ENCODE measurements around the gene THADA. TPM values are rescaled to one million over a fixed set of nuclear protein-coding genes. Genes with fewer than 3 reads are reported as not detected.
A peak's percentile ranks its signal among the peaks of the same experiment; 100 is the strongest.
"Not testable (repeated sequence)": the region's sequence is repeated elsewhere in the genome, so short reads cannot be mapped to it uniquely, and the experiment has no call there.

The THADA gene
- total and polyA plus RNA-seq, 5 donors from 2014 or later = 19.1 to 52.9 (median 20.2) TPM

DNA sequence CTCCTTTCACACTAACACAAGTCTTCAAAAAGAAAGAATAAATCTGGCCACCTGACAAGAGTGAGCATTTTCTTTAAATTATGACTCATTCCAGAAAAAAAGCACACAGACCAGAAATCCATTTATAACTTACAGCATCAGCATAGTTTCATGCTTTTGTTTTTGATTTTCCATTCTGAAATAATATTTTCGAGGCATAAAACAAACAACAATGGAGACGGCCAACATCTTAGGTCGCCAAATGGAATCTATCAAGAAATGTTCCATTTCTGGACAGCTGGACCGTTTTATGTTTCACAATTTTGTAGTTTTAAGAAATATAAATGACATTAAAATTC, 204.0 kb downstream of the THADA start:
- no peak for DNase-seq
- no peaks in the 10 kb centered on the region for H3K27me3 Mint-ChIP-seq
- Histone ChIP-seq H3K27me3 (ENCODE audit: control insufficient read depth, insufficient read depth, low read length) (no peaks in the 10 kb centered on the region), H3K9me3 (ENCODE audit: control insufficient read depth in 2 of 2, low read length in 2 of 2) (no peaks in the 10 kb centered on the region), H3K4me3 (ENCODE audit: low read depth, low read length) (no peak overlapping the region), H3K4me1 (ENCODE audit: control insufficient read depth, insufficient read depth, low read length, poor library complexity, severe bottlenecking) (no peaks in the 10 kb centered on the region), H3K36me3 (ENCODE audit: control insufficient read depth, insufficient read depth, low read length) (peaks cover 25% of the 10 kb centered on the region), H3K27ac (ENCODE audit: insufficient read depth, low read length, poor library complexity, severe bottlenecking) (no peak overlapping the region)
- no peak overlapping the region for H3K27ac Mint-ChIP-seq
- H3K4me3 Mint-ChIP-seq = no peak overlapping the region
- peaks cover 7 to 20% (median 15%) of the 10 kb centered on the region in 4 donors for H3K4me1 Mint-ChIP-seq
- H3K36me3 Mint-ChIP-seq = peaks cover 29% of the 10 kb centered on the region
- no peaks in the 10 kb centered on the region for H3K9me3 Mint-ChIP-seq
- ATAC-seq (ENCODE audit: low read depth in 2 of 2) = no peak

GRCh38 chr2:43391201-43391877, 204.5 kb downstream of the THADA start:
- Mint-ChIP-seq H3K36me3 (peaks cover 28% of the 10 kb centered on the region), H3K4me3 (no peak overlapping the region), H3K27me3 (no peaks in the 10 kb centered on the region), H3K4me1 (peaks cover 9 to 20% (median 16%) of the 10 kb centered on the region in 4 donors), H3K27ac (no peak overlapping the region), H3K9me3 (no peaks in the 10 kb centered on the region)
- Histone ChIP-seq H3K4me1 (ENCODE audit: control insufficient read depth, insufficient read depth, low read length, poor library complexity, severe bottlenecking) (no peaks in the 10 kb centered on the region), H3K27ac (ENCODE audit: insufficient read depth, low read length, poor library complexity, severe bottlenecking) (no peak overlapping the region), H3K9me3 (ENCODE audit: control insufficient read depth in 2 of 2, low read length in 2 of 2) (no peaks in the 10 kb centered on the region), H3K4me3 (ENCODE audit: low read depth, low read length) (no peak overlapping the region), H3K36me3 (ENCODE audit: control insufficient read depth, insufficient read depth, low read length) (peaks cover 21% of the 10 kb centered on the region), H3K27me3 (ENCODE audit: control insufficient read depth, insufficient read depth, low read length) (no peaks in the 10 kb centered on the region)
- ATAC-seq (ENCODE audit: low read depth in 2 of 2) = no peak
- no peak for DNase-seq

GRCh38 chr2:43389581-43390466, 206.0 kb downstream of the THADA start:
- Histone ChIP-seq H3K27me3 (ENCODE audit: control insufficient read depth, insufficient read depth, low read length) (no peaks in the 10 kb centered on the region), H3K27ac (ENCODE audit: insufficient read depth, low read length, poor library complexity, severe bottlenecking) (no peak overlapping the region), H3K9me3 (ENCODE audit: control insufficient read depth in 2 of 2, low read length in 2 of 2) (no peaks in the 10 kb centered on the region), H3K4me3 (ENCODE audit: low read depth, low read length) (no peak overlapping the region), H3K4me1 (ENCODE audit: control insufficient read depth, insufficient read depth, low read length, poor library complexity, severe bottlenecking) (no peaks in the 10 kb centered on the region), H3K36me3 (ENCODE audit: control insufficient read depth, insufficient read depth, low read length) (peaks cover 10% of the 10 kb centered on the region)
- Mint-ChIP-seq H3K27me3 (no peaks in the 10 kb centered on the region), H3K27ac (peak overlapping the region in 1 of 3 donors; percentile 21), H3K36me3 (peaks cover 23% of the 10 kb centered on the region), H3K4me1 (peaks cover 11 to 27% (median 16%) of the 10 kb centered on the region in 4 donors), H3K9me3 (no peaks in the 10 kb centered on the region), H3K4me3 (no peak overlapping the region)
- no peak for DNase-seq
- ATAC-seq (ENCODE audit: low read depth in 2 of 2) = no peak

DNA sequence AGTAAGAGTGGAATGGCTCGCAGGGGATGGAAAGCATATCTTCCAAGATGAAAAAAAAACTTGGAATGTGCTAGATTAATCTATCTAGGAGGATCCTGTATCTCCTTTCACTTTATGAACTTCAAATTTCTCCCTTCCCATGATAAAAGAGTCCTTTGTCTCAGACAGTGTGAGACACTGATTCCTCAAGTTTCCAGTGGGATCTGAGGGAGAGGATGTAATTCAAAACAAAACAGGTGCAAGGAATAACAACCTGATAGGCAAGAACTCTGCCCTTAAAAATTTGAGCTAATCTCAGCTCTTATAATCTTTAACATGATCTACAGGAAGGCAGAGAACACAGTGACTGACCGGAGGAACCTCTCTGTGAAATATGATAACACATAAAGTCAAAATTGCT, 207.5 kb downstream of the THADA start:
- H3K4me3 Mint-ChIP-seq = no peak overlapping the region
- H3K9me3 Mint-ChIP-seq = no peaks in the 10 kb centered on the region
- H3K27ac ChIP-seq (ENCODE audit: insufficient read depth, low read length, poor library complexity, severe bottlenecking) = no peak overlapping the region
- DNase-seq (no peak), ATAC-seq (ENCODE audit: low read depth in 2 of 2) (no peak)
- H3K4me1 Mint-ChIP-seq = peaks cover 11 to 27% (median 18%) of the 10 kb centered on the region in 4 donors
- no peaks in the 10 kb centered on the region for H3K27me3 ChIP-seq (ENCODE audit: control insufficient read depth, insufficient read depth, low read length)
- H3K4me1 ChIP-seq (ENCODE audit: control insufficient read depth, insufficient read depth, low read length, poor library complexity, severe bottlenecking) = no peaks in the 10 kb centered on the region
- no peaks in the 10 kb centered on the region for H3K27me3 Mint-ChIP-seq
- H3K36me3 Mint-ChIP-seq = peaks cover 11% of the 10 kb centered on the region
- peak overlapping the region in 1 of 3 donors; percentile 45 for H3K27ac Mint-ChIP-seq
- H3K4me3 ChIP-seq (ENCODE audit: low read depth, low read length) = no peak overlapping the region
- H3K9me3 ChIP-seq (ENCODE audit: control insufficient read depth in 2 of 2, low read length in 2 of 2) = no peaks in the 10 kb centered on the region
- H3K36me3 ChIP-seq (ENCODE audit: control insufficient read depth, insufficient read depth, low read length) = no peaks in the 10 kb centered on the region

DNA sequence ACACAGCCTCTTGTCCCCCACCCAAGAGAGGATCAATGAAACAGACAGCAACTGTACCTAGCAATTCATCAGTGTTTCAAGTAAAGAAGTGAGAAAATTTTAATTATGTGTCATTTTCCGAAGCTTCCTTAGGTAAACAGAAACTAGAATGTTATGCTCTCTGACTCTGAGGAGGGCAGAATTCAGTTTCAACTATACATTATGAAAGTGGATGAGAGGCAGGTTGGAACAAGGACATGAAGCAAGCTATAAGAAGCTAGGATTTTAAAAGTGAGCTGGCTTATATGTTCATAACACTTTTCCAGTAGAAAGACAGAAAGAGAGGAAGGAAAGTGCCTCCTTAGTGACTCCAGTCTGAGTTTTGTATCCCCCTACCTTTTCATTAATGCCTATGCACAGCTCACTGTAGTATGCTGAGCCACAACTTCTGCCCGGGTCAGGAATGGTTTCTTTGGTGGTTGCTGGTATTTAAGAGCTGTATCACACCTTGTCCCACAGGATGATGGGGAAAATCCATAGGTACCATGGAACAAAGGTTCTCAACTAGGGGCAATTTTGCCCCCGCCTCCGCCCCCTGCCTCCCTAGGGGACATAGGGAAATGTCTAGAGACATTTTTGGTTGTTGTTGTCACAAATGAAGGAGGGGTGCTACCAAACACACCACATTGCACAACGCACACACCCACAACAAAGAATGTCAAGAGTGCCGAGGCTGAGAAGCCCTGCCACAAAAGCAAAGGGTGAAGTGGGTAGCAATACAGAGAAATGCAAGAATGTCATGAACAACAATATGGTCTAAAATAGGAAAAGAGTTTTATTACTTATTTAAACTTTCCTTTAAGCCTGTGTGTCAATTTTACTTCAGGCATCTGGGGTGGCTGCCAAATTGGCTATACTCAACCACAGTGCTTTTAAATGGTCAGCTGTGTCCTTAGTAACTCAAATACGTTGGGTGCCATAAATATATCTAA, 208.5 kb downstream of the THADA start:
- Mint-ChIP-seq H3K9me3 (no peaks in the 10 kb centered on the region), H3K4me1 (peaks cover 11 to 27% (median 15%) of the 10 kb centered on the region in 4 donors), H3K4me3 (no peak overlapping the region), H3K27me3 (no peaks in the 10 kb centered on the region), H3K27ac (peak overlapping the region in 2 of 3 donors; percentile 9 to 46), H3K36me3 (peaks cover 5% of the 10 kb centered on the region)
- DNase-seq (no peak), ATAC-seq (ENCODE audit: low read depth in 2 of 2) (no peak)
- no peaks in the 10 kb centered on the region for H3K36me3 ChIP-seq (ENCODE audit: control insufficient read depth, insufficient read depth, low read length)
- H3K9me3 ChIP-seq (ENCODE audit: control insufficient read depth in 2 of 2, low read length in 2 of 2) = no peaks in the 10 kb centered on the region
- H3K27ac ChIP-seq (ENCODE audit: insufficient read depth, low read length, poor library complexity, severe bottlenecking) = no peak overlapping the region
- no peak overlapping the region for H3K4me3 ChIP-seq (ENCODE audit: low read depth, low read length)
- no peaks in the 10 kb centered on the region for H3K27me3 ChIP-seq (ENCODE audit: control insufficient read depth, insufficient read depth, low read length)
- H3K4me1 ChIP-seq (ENCODE audit: control insufficient read depth, insufficient read depth, low read length, poor library complexity, severe bottlenecking) = no peaks in the 10 kb centered on the region

- not testable (repeated sequence) for H3K27me3 Mint-ChIP-seq; H3K9me3 Mint-ChIP-seq; H3K9me3 ChIP-seq (ENCODE audit: control insufficient read depth in 2 of 2, low read length in 2 of 2); H3K4me3 Mint-ChIP-seq; H3K27ac ChIP-seq (ENCODE audit: insufficient read depth, low read length, poor library complexity, severe bottlenecking); H3K36me3 ChIP-seq (ENCODE audit: control insufficient read depth, insufficient read depth, low read length); H3K4me1 ChIP-seq (ENCODE audit: control insufficient read depth, insufficient read depth, low read length, poor library complexity, severe bottlenecking); DNase-seq; H3K27ac Mint-ChIP-seq; ATAC-seq (ENCODE audit: low read depth in 2 of 2); H3K27me3 ChIP-seq (ENCODE audit: control insufficient read depth, insufficient read depth, low read length); H3K36me3 Mint-ChIP-seq; H3K4me3 ChIP-seq (ENCODE audit: low read depth, low read length)
- peaks cover 9 to 27% (median 15%) of the 10 kb centered on the region in 4 donors for H3K4me1 Mint-ChIP-seq
Measured at GRCh38 chr2:43386679-43387078, 209.2 kb downstream of the THADA start.

- H3K4me1 ChIP-seq (ENCODE audit: control insufficient read depth, insufficient read depth, low read length, poor library complexity, severe bottlenecking) = no peaks in the 10 kb centered on the region
- no peak for DNase-seq
- H3K36me3 ChIP-seq (ENCODE audit: control insufficient read depth, insufficient read depth, low read length) = peaks cover 2% of the 10 kb centered on the region
- ATAC-seq (ENCODE audit: low read depth in 2 of 2) = no peak
- no peak overlapping the region for H3K27ac ChIP-seq (ENCODE audit: insufficient read depth, low read length, poor library complexity, severe bottlenecking)
- H3K9me3 ChIP-seq (ENCODE audit: control insufficient read depth in 2 of 2, low read length in 2 of 2) = no peaks in the 10 kb centered on the region
- Mint-ChIP-seq H3K36me3 (peaks cover 18% of the 10 kb centered on the region), H3K9me3 (no peaks in the 10 kb centered on the region), H3K4me1 (peaks cover 5 to 31% (median 20%) of the 10 kb centered on the region in 4 donors), H3K27ac (no peak overlapping the region), H3K4me3 (no peak overlapping the region), H3K27me3 (no peaks in the 10 kb centered on the region)
- no peak overlapping the region for H3K4me3 ChIP-seq (ENCODE audit: low read depth, low read length)
- H3K27me3 ChIP-seq (ENCODE audit: control insufficient read depth, insufficient read depth, low read length) = no peaks in the 10 kb centered on the region
Measured at GRCh38 chr2:43384143-43384542, 211.7 kb downstream of the THADA start.
